OCI-LY7 (cell line): ENCODE data around the gene ABCA3. TPM values are rescaled to one million over a fixed set of nuclear protein-coding genes. Genes with fewer than 3 reads are reported as not detected.

Source experiments
- BruUV-seq: library from RNA; stranded (reverse); fragments of 400-500 nt; replicated peaks from 2 replicates; lab custom pipeline; 2021; lab: Mats Ljungman, UMichigan
- CTCF ChIA-PET: fragments of 300-600 bp; sonication (Branson Sonifier 250); formaldehyde crosslinking; loops from one replicate; lab custom pipeline; 2022; ENCODE audit warnings: antibody characterized with exemption; ENCODE audit not compliant: unreplicated experiment; lab: Charles Lee
- POLR2A ChIA-PET: fragments of 300-600 bp; sonication (Branson Sonifier 250); formaldehyde crosslinking; loops from one replicate; lab custom pipeline; 2022; ENCODE audit warnings: antibody characterized with exemption; lab: Charles Lee
- DNase-seq: peaks from one replicate; pipeline ENCODE4 v3.0.0-alpha.2; 2015; ENCODE audit warnings: low spot score
- H2AFZ ChIP-seq: fragments of 200-600 bp; sonication (generic), shearing (Covaris generic); 2 replicates; pipeline ENCODE4 v1.6.1; 2014; ENCODE audit warnings: mild to moderate bottlenecking, antibody characterized with exemption, low read length, moderate library complexity
- H3K27ac ChIP-seq: fragments of 200-600 bp; sonication (generic); 2 replicates; pipeline ENCODE4 v1.5.1; 2014; ENCODE audit warnings: mixed run types, low read depth, mild to moderate bottlenecking, moderate library complexity, low read length, inconsistent platforms; ENCODE audit not compliant: poor library complexity, severe bottlenecking
- H3K36me3 ChIP-seq: fragments of 200-600 bp; sonication (generic); 2 replicates; pipeline ENCODE4 v1.6.1; 2014; ENCODE audit warnings: mild to moderate bottlenecking, antibody characterized with exemption, low read length, moderate library complexity, mixed read lengths; ENCODE audit not compliant: insufficient read depth
- H3K4me1 ChIP-seq: fragments of 200-600 bp; sonication (generic); 2 replicates; pipeline ENCODE4 v1.5.1; 2014; ENCODE audit warnings: mild to moderate bottlenecking, low read length; ENCODE audit not compliant: insufficient read depth, poor library complexity, severe bottlenecking
- H3K4me2 ChIP-seq: fragments of 200-600 bp; sonication (generic); 2 replicates; pipeline ENCODE4 v1.6.1; 2014; ENCODE audit warnings: mild to moderate bottlenecking, low read length
- H3K4me3 ChIP-seq: fragments of 200-600 bp; sonication (generic); 2 replicates; pipeline ENCODE4 v1.5.1; 2014; ENCODE audit warnings: mild to moderate bottlenecking, low read depth, low read length; ENCODE audit not compliant: poor library complexity, severe bottlenecking
- H3K79me2 ChIP-seq: fragments of 200-600 bp; sonication (generic); 2 replicates; pipeline ENCODE4 v1.6.1; 2016; ENCODE audit warnings: low read depth, mild to moderate bottlenecking, low read length, moderate library complexity, mixed read lengths; ENCODE audit not compliant: insufficient read depth
- H3K9me2 ChIP-seq: fragments of 200-600 bp; sonication (generic); 2 replicates; pipeline ENCODE4 v1.6.1; 2016; ENCODE audit warnings: mild to moderate bottlenecking, low read length, mixed read lengths; ENCODE audit not compliant: insufficient read depth
- H3K9me3 ChIP-seq: fragments of 200-600 bp; sonication (generic); 2 replicates; pipeline ENCODE4 v1.6.1; 2014; ENCODE audit warnings: mild to moderate bottlenecking, mixed run types, low read length, mixed read lengths
- H4K20me1 ChIP-seq: fragments of 200-600 bp; sonication (generic); 2 replicates; pipeline ENCODE4 v1.6.1; 2014; ENCODE audit warnings: mild to moderate bottlenecking, antibody characterized with exemption, low read length, moderate library complexity, mixed read lengths; ENCODE audit not compliant: insufficient read depth
- CTCF ChIP-seq: fragments of 200-600 bp; sonication (generic); conservative IDR thresholded peaks from 2 replicates; pipeline ENCODE4 v1.5.1; 2014; ENCODE audit warnings: mild to moderate bottlenecking, antibody characterized with exemption, low read length, moderate library complexity, mixed read lengths
- EZH2phosphoT487 ChIP-seq: fragments of 200-600 bp; sonication (generic); IDR thresholded peaks from 2 replicates; pipeline ENCODE4 v1.6.1; 2018; ENCODE audit warnings: low read depth, borderline replicate concordance, mild to moderate bottlenecking, mixed run types, antibody characterized with exemption, low read length, moderate library complexity, mixed read lengths
- intact Hi-C: fragments of 100-400 bp; cut with micrococcal nuclease; formaldehyde crosslinking; loops from one replicate; pipeline ENCODE4 v1.10.0; 2022; ENCODE audit not compliant: unreplicated experiment
- total RNA-seq, 2 experiments: library from RNA; depleted of rRNA in 1 of 2; stranded (reverse); fragments of >200 nt in 1 of 2; shearing (Covaris generic) in 1 of 2; gene quantifications; 2 replicates each; pipeline ENCODE4 v1.2.3, GENCODE V29; 2014 to 2022

The ABCA3 gene
- total RNA-seq, 2 experiments from 2014 or later = 0.23 TPM; not detected in 1

GRCh38 chr16:2238838-2239675 is 101.5 kb downstream of the ABCA3 start:
- intact Hi-C loops = no loop called here
- no peaks in the 10 kb centered on the region for H4K20me1 ChIP-seq
- TF ChIP-seq EZH2phosphoT487 (no peak), CTCF (no peak)
- H3K27ac ChIP-seq = no peak overlapping the region
- no peaks in the 10 kb centered on the region for H3K4me1 ChIP-seq
- no peak overlapping the region for H2AFZ ChIP-seq
- H3K4me3 ChIP-seq = no peak overlapping the region
- peaks cover 83% of the 10 kb centered on the region for H3K36me3 ChIP-seq
- no peaks in the 10 kb centered on the region for H3K79me2 ChIP-seq
- no peaks in the 10 kb centered on the region for H3K9me3 ChIP-seq
- H3K9me2 ChIP-seq = no peaks in the 10 kb centered on the region
- BruUV-seq = no TSS peak
- ChIA-PET CTCF (no interaction called here), POLR2A (no interaction called here)
- DNase-seq = no peak
- H3K4me2 ChIP-seq = no peak overlapping the region

- Histone ChIP-seq H3K4me2 (no peak overlapping the region), H3K27ac (no peak overlapping the region), H2AFZ (no peak overlapping the region), H3K4me3 (no peak overlapping the region), H3K36me3 (peaks cover 83% of the 10 kb centered on the region), H3K9me3 (no peaks in the 10 kb centered on the region), H3K79me2 (no peaks in the 10 kb centered on the region), H4K20me1 (no peaks in the 10 kb centered on the region), H3K9me2 (no peaks in the 10 kb centered on the region), H3K4me1 (no peaks in the 10 kb centered on the region)
- TF ChIP-seq EZH2phosphoT487 (no peak), CTCF (no peak)
- intact Hi-C loops = no loop called here
- DNase-seq = no peak
- CTCF ChIA-PET = no interaction called here
- POLR2A ChIA-PET = no interaction called here
- no TSS peak for BruUV-seq
Observed at GRCh38 chr16:2238150-2238837, 102.2 kb downstream of the ABCA3 start.
